DMS153 (cell line): ENCODE data around the gene TTC16.

ENCODE experiments used
- DNase-seq: peaks from one replicate; lab custom pipeline; 2025; lab: John Stamatoyannopoulos, UW

Gene TTC16

DNA sequence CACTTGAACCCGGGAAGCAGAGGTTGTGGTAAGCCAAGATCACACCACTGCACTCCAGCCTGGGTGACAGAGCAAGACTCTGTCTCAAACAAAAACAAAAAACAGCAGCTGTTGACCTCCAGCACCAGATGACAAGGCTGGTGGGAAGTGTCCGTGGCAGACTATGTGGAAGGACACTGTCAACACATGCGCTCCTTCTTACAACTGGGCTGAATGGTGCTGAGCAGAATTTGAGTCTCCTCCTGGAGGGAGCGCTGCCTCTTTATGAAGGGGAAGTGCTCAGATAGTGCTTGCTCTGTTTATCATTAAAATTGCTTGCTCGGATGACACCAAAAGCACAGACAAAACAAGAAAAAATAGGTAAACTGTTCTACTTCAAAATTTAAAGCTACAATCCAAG, 18.3 kb upstream of the TTC16 start:
- DNase-seq = no peak

- DNase-seq = no peak
These were observed 17.5 kb upstream of the TTC16 start for GRCh38 chr9:127698386-127698785.

- DNase-seq = peak; percentile 96
These were observed 16.8 kb upstream of the TTC16 start for GRCh38 chr9:127698985-127699670.

DNA sequence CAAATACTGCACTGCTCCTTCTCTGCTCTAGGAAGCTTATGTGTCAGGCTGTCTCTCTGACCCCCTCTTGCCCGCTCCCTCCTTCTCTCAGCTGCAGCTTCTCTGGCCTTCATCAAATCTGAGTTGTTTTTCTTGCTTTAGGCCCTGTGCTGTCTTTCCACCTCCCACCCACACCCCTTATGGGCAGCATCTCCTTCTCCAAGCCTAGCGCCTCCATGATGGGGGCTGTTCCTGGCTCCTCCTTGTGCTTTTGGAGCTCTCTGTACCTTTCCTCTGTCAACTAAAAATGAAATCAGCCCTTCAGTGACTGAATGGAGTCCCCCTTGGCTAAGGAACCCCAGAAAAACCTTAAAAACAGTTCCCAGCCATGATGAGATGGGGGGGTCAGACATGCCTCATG, 15.7 kb upstream of the TTC16 start:
- DNase-seq = no peak

DNA sequence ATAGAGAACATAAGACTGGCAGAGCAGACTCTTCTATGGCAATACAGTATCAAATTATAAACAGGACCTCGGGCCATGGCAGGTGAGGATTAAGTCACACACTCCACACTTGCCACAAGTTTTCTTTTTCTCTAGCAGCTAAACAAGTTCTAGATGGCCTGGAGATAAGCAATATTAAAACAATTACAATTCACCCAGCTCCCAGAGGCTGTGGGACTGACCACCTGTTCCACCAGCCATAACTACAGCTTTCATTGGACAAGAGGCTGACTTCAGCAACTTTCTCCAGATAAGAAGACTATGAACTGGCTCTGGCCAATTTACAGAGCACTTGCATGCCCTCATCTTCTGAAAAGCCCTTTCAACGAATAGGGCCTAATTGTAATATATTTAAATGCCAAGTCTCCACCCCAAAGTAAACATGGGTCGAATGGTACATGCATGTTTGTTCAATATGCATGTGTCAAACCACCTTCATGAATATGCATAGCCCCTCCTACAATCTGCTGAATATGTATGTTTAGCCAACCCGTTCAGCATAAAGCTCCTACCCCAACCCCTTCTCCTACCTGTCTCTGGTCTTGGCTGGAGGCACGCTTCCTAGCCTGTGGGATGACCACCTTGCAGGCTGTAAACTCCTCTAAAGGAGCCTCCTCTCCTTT, 15.2 kb upstream of the TTC16 start:
- DNase-seq = no peak

DNA sequence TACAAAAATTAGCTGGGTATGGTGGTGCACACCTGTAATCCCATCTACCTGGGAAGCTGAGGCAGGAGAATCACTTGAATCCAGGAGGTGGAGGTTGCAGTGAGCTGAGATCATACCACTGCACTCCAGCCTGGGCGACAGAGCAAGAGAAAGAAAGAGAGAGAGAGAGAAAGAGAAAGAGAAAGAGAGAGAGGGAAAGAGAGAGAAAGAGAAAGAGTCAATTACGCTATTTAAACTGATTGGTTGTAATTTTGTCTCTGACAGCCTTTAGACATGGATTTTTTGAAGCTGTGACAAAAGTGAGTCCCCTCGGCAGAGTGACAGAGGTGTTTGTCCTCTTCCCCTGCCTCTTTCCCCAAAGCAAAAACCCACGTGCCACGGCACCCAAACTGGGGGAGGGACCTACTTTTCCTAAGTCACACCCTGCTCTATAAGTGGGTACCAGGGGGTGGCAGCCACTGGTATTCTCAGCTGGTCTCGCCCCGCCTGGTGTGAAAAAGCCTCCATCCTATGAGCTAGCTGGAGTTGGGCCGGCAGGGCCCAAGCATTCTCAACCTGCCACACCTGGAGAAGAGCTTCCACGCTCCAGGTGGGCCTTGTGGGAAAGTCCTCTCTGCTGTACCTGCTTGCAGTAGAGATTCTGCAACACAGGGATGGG, 12.5 kb upstream of the TTC16 start:
- no peak for DNase-seq

DNA sequence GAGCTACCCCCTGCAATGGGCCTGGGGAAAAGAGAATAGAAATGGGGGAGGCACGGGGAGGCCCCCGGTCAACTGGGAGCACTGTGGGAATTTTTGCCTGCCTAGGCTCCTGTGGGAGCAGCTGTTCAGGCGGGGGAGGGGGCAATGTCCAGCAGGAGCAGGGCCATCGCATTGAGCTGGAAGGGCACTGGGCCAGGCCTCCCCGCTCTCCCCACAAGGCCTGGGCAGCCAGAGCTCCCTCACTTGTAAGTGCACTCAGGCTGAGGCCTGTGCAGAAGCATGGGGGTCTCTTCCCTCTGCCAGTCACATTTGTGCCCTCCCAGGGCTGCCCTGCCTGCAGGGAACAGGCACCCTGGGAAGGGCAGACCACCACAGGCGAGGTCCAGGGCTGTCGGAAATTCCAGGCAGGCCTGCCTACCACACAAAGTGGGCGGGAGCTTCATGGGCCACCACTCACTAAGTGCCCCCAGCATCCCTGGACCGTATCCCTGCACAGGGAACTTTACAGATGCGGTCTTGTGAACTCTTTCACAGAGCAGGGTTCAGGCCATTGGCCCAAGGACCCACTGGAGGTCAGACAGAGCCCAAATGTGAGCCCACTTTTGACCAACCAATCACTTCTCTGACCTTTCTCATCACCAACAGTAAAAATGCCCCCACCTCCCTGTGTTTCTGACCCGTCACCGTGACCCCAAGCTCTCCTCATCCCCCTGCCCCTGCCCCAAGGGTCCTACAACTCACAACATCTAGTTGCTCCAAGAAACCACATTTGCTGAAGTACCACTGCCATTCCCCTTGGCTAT, 10.1 kb upstream of the TTC16 start:
- DNase-seq = no peak

DNA sequence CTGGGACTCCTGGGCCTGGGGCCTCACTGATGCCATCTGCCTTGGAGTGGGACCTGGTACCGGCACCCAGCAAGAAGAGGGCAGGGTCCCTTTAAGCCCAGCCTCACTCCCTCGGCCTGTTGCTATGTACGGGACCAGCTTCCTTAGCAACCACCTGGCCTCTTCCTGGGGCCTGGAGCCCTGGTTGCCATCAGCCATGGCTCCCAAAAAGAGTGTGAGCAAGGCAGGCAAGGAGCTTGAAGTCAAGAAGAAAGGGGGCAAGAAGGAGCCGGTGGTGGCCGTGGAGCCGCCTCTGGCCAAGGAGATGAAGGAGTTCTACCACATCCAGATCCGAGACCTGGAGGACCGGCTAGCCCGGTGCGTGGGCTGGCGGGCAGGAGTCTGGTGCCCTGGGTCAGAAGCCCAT, 9.0 kb upstream of the TTC16 start, which contains the start of gene CFAP157:
Gene CFAP157 (plus strand): TSS at position 153 of the 406 bp plus-strand sequence. CDS start 44 bp downstream, at position 197.
- DNase-seq = peak; percentile 14

DNA sequence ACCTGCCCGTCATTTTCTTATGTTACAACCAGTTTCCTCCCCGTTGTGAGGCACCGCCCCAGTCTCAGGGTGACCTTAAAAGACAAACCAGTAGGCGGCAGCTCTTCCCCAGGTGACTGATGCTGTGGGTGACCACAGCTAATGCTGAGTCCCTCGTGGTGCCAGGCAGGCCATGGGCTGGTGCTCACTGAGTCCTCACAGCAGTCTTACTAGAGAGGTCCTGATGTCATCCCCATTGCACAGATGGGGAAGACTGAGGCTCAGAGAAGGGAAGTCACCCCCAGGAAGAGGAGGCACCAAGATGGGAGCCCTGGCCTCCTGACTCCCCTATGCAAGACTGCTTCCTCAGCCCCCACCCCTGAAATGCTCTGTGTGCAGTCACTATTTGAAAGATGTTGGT, 8.1 kb upstream of the TTC16 start:
- DNase-seq = no peak

DNA sequence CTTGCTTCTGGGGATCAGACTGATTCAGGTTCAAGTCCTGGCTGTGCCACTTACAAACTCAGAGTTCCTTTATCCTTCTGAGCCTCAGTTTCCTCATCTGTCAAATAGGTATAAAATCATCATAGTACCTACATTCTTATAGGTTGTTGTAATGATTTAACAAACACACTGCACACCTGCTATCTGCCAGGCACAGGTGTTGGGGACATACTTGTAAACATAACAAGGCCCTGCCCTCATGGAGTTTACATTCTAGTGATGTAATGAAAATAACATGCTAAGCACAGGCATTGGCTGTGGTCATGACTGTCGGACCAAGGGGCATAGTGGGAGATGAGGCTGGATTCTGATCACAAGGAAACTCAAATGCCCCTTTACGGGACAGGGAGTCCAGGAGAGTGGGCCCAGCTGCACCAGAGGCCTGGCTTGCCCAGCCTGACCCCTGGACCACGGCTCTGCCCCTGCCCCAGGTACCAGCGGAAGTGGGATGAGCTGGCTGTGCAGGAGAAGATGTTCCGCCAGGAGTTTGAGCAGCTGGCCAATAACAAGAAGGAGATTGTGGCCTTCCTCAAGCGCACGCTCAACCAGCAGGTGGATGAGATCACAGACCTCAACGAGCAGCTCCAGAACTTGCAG, 6.8 kb upstream of the TTC16 start:
- no peak for DNase-seq

DNA sequence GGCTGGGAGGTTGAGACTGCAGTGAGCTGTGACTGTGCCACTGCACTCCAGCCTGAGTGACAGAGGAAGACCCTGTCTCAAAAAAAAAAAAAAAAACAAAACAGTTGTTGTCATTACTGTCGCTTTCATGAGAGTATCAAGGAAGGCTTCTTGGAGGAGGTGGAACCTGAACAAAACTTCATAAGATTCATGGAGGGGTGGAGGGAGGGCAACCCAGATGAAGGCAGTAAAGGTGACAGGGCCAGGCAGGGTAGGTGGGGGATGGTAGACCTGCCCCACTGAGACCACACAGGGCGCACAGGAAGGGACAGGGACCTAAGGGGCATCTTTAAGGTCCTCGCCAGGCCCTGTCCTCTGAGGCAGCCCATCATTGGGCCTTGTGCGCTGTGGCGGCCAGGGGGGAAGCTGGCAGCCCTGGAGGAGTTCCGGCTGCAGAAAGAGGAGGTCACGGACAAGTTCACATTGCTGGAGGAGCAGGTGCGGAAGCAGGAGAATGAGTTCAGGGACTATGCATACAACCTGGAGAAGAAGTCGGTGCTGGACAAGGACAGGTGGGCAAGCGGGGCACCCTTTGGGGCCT, 5.6 kb upstream of the TTC16 start:
- DNase-seq = no peak

GRCh38 chr9:127711226-127711701, 4.6 kb upstream of the TTC16 start:
- no peak for DNase-seq

DNA sequence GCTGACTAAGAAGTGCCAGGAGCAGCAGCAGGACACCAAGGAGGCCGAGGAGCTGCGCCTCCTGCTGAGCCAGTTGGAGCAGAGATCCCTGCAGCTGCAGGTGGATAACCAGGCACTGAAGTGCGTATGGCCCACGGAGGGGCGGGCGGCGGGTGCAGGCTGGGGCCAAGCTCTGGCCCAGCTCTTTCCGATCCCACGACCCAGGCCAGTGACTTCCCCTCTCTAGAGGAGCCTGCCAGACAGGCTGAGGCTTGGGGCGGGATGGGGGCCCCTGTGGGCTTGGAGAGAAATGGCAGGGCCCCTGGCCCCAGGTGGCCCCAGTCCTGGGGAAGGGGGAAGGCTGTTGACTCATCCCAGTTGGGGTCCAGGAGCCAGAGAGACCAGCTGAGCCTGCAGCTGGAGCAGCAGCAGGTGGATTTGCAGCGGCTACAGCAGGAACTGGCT, 4.0 kb upstream of the TTC16 start:
- no peak for DNase-seq

DNA sequence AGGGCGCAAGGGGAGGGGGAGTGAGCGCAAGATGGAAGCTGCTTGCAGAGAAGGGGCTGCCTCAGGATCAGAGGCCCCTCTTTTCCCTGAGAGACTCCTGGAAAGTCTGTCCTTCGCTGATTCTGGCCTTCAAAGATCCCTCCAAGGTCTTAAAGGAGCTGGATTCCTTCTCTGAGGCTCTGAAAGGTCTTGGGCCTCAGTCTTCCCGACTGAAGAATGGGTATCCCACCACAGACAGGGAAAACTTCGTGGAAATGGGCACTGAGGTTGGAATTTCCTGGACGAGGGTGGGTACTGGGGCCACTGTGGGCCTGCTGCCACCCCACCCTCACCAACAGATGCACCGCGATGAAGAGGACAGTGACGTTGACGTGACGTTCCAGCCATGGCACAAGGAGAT, 3.5 kb upstream of the TTC16 start:
- DNase-seq = no peak

- DNase-seq = no peak
These were observed 3.0 kb upstream of the TTC16 start for GRCh38 chr9:127712867-127713266.

DNA sequence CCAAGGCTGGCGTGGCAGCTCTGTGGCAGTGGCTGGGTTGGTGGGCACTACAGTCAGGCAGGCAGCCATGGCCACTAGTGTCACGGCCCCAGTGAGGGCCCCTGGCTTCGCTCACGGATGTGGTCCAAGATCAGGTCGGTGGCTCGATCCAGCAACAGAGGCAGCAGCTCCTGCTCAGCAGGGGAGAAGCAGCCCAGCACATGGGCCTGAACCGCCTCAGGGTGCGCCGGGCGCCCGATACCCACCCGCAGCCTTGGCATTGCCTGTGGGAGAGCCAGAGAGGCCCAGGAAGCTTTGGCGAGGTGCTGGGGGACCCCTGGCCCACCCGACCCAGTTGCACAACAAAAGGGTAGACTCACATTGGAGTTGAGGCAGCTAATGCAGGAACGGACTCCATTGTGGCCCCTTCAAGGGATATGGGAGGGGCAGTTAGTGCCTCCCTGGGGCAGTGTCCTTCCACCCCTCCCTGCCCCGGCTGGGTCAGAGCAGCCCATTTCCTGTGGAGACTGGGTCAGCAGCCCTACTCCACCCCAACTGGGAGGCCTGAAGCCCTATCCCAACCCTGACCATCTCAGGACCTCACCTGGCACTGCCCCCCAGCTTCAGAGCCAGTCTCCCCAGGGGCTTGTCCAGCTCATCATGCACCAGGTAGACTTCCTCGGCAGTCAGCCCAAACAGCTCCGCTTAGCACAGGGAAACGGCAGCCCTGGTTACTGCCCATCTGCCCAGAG, 1.7 kb upstream of the TTC16 start:
- no peak for DNase-seq

DNA sequence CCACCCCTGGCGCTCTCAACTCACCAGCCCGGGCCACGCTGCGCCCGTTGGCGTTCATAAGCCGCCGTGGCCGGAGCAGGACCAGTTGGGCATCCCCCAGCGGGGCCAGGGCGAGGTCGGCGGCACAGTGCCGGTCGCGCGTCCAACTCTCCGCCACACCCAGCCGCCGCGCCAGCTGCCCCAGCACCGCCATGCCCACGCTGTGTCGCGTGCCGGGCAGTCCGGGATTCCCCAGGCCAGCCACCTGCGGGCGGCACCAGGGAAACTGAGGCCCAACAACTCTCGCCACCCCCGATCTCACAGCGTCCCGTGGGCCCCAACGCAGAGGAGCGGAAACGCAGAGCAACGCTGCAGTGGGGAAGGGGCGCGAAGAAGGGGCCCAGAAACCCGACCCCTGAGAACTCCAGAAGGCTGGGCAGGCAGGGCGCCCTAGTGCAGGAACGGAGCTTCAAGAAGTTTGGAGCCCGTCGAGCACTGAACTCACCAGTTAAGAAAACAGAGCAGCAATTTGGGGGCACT, 869 bp upstream of the TTC16 start:
- DNase-seq = no peak

GRCh38 chr9:127716412-127716811, 533 bp downstream of the TTC16 start:
- DNase-seq = no peak

- no peak for DNase-seq
These were observed 1.9 kb downstream of the TTC16 start for GRCh38 chr9:127717766-127718165.
